GM23338 (cell line): ENCODE results near the gene TMEM92. TPM values are rescaled to one million over a fixed set of nuclear protein-coding genes. Genes with fewer than 3 reads are reported as not detected.

Experiments used
- ATAC-seq: fragments of 200-7000 bp; cut with Tn5 transposase; 3 replicates; pipeline ENCODE4 v1.9.1; 2020
- DNase-seq: peaks from one replicate; pipeline ENCODE4 v3.0.0-alpha.2; 2015; ENCODE audit warnings: low spot score
- H2AFZ ChIP-seq: fragments of 200-600 bp; sonication (generic); 2 replicates; pipeline ENCODE4 v1.8.0; 2016; ENCODE audit warnings: antibody characterized with exemption, mild to moderate bottlenecking, moderate library complexity
- H3F3A ChIP-seq: fragments of 200-600 bp; sonication (generic); replicated peaks from 2 replicates; pipeline ENCODE4 v1.8.0; 2017; ENCODE audit warnings: antibody characterized with exemption, mixed run types, low read depth
- H3K27ac ChIP-seq: fragments of 200-600 bp; sonication (generic); 2 replicates; pipeline ENCODE4 v1.6.1; 2016; ENCODE audit warnings: low read depth
- H3K27me3 ChIP-seq: fragments of 200-600 bp; sonication (generic); 2 replicates; pipeline ENCODE4 v1.8.0; 2016; ENCODE audit warnings: mild to moderate bottlenecking, mixed run types, moderate library complexity; ENCODE audit not compliant: insufficient read depth
- H3K36me3 ChIP-seq: fragments of 200-600 bp; sonication (generic); 2 replicates; pipeline ENCODE4 v1.8.0; 2016; ENCODE audit warnings: mild to moderate bottlenecking; ENCODE audit not compliant: insufficient read depth
- H3K4me1 ChIP-seq: fragments of 200-600 bp; sonication (generic); 2 replicates; pipeline ENCODE4 v1.8.0; 2016; ENCODE audit warnings: mild to moderate bottlenecking, moderate library complexity; ENCODE audit not compliant: insufficient read depth
- H3K4me2 ChIP-seq: fragments of 200-600 bp; sonication (generic); 2 replicates; pipeline ENCODE4 v1.7.1; 2017; ENCODE audit warnings: mixed run types
- H3K4me3 ChIP-seq: fragments of 200-600 bp; sonication (generic); 2 replicates; pipeline ENCODE4 v1.6.1; 2016; ENCODE audit warnings: mixed run types
- H3K79me2 ChIP-seq: fragments of 200-600 bp; sonication (generic); replicated peaks from 2 replicates; pipeline ENCODE4 v1.8.0; 2017; ENCODE audit warnings: mild to moderate bottlenecking; ENCODE audit not compliant: insufficient read depth
- H3K9me2 ChIP-seq: fragments of 200-600 bp; sonication (generic); 2 replicates; pipeline ENCODE4 v1.8.0; 2017; ENCODE audit not compliant: insufficient read depth
- H4K20me1 ChIP-seq: fragments of 200-600 bp; sonication (generic); replicated peaks from 2 replicates; pipeline ENCODE4 v1.8.0; 2017; ENCODE audit warnings: mild to moderate bottlenecking; ENCODE audit not compliant: insufficient read depth
- H3K27ac Mint-ChIP-seq: 2 replicates; pipeline ENCODE4 v1.8.0; 2020; ENCODE audit warnings: inconsistent platforms, mild to moderate bottlenecking, moderate library complexity, mixed read lengths
- H3K27me3 Mint-ChIP-seq: 3 replicates; pipeline ENCODE4 v1.8.0; 2022; ENCODE audit warnings: low read depth, mild to moderate bottlenecking, moderate library complexity, mixed read lengths, inconsistent platforms; ENCODE audit not compliant: insufficient read depth, poor library complexity
- H3K36me3 Mint-ChIP-seq: 3 replicates; pipeline ENCODE4 v1.8.0; 2021; ENCODE audit warnings: low read depth, mild to moderate bottlenecking, inconsistent platforms, moderate library complexity, mixed read lengths
- H3K4me1 Mint-ChIP-seq: 3 replicates; pipeline ENCODE4 v1.8.0; 2020; ENCODE audit warnings: mild to moderate bottlenecking, inconsistent platforms, mixed read lengths
- H3K4me3 Mint-ChIP-seq: 3 replicates; pipeline ENCODE4 v1.8.0; 2021; ENCODE audit warnings: moderate library complexity, mild to moderate bottlenecking, inconsistent platforms, mixed read lengths
- H3K9me3 Mint-ChIP-seq: 3 replicates; pipeline ENCODE4 v1.8.0; 2020; ENCODE audit warnings: moderate library complexity, mild to moderate bottlenecking, inconsistent platforms, mixed read lengths
- CREB1 ChIP-seq: fragments of 250-450 bp; sonication (Bioruptor Pico); IDR thresholded peaks from 2 replicates; pipeline ENCODE4 v1.5.0; 2020; ENCODE audit warnings: low read depth, mild to moderate bottlenecking, moderate library complexity
- EZH2 ChIP-seq: fragments of 200-600 bp; sonication (generic); IDR thresholded peaks from one replicate; pipeline ENCODE4 v1.8.0; 2017; ENCODE audit warnings: antibody characterized with exemption, mild to moderate bottlenecking, low read depth; ENCODE audit not compliant: unreplicated experiment
- EZH2phosphoT487 ChIP-seq: fragments of 200-600 bp; sonication (generic); IDR thresholded peaks from one replicate; pipeline ENCODE4 v1.8.1; 2018; ENCODE audit warnings: antibody characterized with exemption; ENCODE audit not compliant: unreplicated experiment
- JUNB ChIP-seq: IDR thresholded peaks from one replicate; pipeline ENCODE4 v1.6.1; 2016; ENCODE audit warnings: antibody characterized with exemption; ENCODE audit not compliant: unreplicated experiment
- NANOG ChIP-seq: IDR thresholded peaks from 2 replicates; pipeline ENCODE4 v1.6.1; 2016; ENCODE audit warnings: antibody characterized with exemption, borderline replicate concordance
- POLR2AphosphoS5 ChIP-seq: IDR thresholded peaks from 2 replicates; pipeline ENCODE4 v1.6.1; 2016; ENCODE audit warnings: antibody characterized with exemption, low read depth
- STAT1 ChIP-seq: IDR thresholded peaks from one replicate; pipeline ENCODE4 v1.6.1; 2016; ENCODE audit warnings: antibody characterized with exemption; ENCODE audit not compliant: unreplicated experiment
- ZNF331 ChIP-seq: fragments of 250-450 bp; sonication (Bioruptor Pico); IDR thresholded peaks from 2 replicates; pipeline ENCODE4 v1.5.0; 2020; ENCODE audit warnings: low read depth, mild to moderate bottlenecking, moderate library complexity
- polyA plus RNA-seq: library from polyadenylated mRNA; unstranded; fragments of >200 nt; fragmentation: Nextera tagmentation; extraction: Ambion mirVana; gene quantifications from 2 replicates; pipeline ENCODE4 v1.2.1, GENCODE V29; 2016
- total RNA-seq: library from RNA; depleted of rRNA; stranded (reverse); fragments of >200 nt; shearing (Covaris generic); gene quantifications from 2 replicates; pipeline ENCODE4 v1.2.3, GENCODE V29; 2014
- TF ChIP-seq, protein P1 (sequence below), 2 experiments: fragments of 200-600 bp in 1 of 2; sonication (generic) in 1 of 2; conservative IDR thresholded peaks; 2 replicates each; pipeline versions ENCODE4 v1.5.1 to v1.6.1; 2016 to 2017; ENCODE audit warnings: antibody characterized with exemption in 2 of 2, low read depth in 2 of 2, mild to moderate bottlenecking in 2 of 2, moderate library complexity in 1 of 2
- TF ChIP-seq, protein P2 (sequence below): IDR thresholded peaks from one replicate; pipeline ENCODE4 v1.6.1; 2018; ENCODE audit warnings: antibody characterized with exemption; ENCODE audit not compliant: unreplicated experiment
- TF ChIP-seq, protein P3 (sequence below): IDR thresholded peaks from 2 replicates; pipeline ENCODE4 v1.6.1; 2016; ENCODE audit warnings: antibody characterized with exemption

Gene TMEM92
- total and polyA plus RNA-seq, 2 experiments from 2014 or later: 9.7 to 18.4 TPM

DNA sequence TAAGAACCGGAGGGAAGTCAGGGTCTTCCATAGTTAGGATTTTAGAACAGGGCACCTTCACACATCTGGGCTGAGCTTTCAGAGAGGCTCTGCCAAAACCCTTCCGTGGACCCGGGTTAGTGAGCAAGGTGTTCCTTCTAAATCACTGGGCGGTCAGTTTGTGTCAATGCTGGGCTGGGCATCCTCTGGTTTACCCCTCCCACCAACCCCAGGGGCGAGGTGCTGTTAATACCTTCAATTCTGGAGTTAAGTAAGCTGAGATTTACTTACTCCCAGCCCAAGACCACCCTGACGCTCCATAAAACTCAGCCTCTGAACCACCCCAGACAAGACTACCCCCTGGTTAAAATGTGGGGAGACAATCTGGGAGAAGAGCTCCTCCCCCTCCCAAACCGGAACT, 1.0 kb downstream of the TMEM92 start:
- H3K27me3 Mint-ChIP-seq: peaks cover 17% of the 10 kb centered on the region
- Histone ChIP-seq H4K20me1 (no peaks in the 10 kb centered on the region), H3K79me2 (0 out of 2 replicates have a peak, but pooled peaks cover 3% of the 10 kb centered on the region), H2AFZ (no peak overlapping the region), H3K27me3 (peaks cover 15% of the 10 kb centered on the region; the same call in 1 of the 2 replicates), H3K36me3 (no peaks in the 10 kb centered on the region), H3K27ac (no peak overlapping the region), H3K9me2 (no peaks in the 10 kb centered on the region), H3K4me3 (peak overlapping the region; percentile 82), H3K4me1 (peaks cover 61% of the 10 kb centered on the region), H3F3A (no peaks in the 10 kb centered on the region), H3K4me2 (peak overlapping the region; percentile 93)
- peak overlapping the region; percentile 74 for H3K4me3 Mint-ChIP-seq
- DNase-seq: no peak
- TF ChIP-seq, protein P1, sequence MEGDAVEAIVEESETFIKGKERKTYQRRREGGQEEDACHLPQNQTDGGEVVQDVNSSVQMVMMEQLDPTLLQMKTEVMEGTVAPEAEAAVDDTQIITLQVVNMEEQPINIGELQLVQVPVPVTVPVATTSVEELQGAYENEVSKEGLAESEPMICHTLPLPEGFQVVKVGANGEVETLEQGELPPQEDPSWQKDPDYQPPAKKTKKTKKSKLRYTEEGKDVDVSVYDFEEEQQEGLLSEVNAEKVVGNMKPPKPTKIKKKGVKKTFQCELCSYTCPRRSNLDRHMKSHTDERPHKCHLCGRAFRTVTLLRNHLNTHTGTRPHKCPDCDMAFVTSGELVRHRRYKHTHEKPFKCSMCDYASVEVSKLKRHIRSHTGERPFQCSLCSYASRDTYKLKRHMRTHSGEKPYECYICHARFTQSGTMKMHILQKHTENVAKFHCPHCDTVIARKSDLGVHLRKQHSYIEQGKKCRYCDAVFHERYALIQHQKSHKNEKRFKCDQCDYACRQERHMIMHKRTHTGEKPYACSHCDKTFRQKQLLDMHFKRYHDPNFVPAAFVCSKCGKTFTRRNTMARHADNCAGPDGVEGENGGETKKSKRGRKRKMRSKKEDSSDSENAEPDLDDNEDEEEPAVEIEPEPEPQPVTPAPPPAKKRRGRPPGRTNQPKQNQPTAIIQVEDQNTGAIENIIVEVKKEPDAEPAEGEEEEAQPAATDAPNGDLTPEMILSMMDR (conservative IDR thresholded peaks at IDR 0.05; ENCODE audit: low read depth in 2 of 2): no peak
- TF ChIP-seq, protein P2, sequence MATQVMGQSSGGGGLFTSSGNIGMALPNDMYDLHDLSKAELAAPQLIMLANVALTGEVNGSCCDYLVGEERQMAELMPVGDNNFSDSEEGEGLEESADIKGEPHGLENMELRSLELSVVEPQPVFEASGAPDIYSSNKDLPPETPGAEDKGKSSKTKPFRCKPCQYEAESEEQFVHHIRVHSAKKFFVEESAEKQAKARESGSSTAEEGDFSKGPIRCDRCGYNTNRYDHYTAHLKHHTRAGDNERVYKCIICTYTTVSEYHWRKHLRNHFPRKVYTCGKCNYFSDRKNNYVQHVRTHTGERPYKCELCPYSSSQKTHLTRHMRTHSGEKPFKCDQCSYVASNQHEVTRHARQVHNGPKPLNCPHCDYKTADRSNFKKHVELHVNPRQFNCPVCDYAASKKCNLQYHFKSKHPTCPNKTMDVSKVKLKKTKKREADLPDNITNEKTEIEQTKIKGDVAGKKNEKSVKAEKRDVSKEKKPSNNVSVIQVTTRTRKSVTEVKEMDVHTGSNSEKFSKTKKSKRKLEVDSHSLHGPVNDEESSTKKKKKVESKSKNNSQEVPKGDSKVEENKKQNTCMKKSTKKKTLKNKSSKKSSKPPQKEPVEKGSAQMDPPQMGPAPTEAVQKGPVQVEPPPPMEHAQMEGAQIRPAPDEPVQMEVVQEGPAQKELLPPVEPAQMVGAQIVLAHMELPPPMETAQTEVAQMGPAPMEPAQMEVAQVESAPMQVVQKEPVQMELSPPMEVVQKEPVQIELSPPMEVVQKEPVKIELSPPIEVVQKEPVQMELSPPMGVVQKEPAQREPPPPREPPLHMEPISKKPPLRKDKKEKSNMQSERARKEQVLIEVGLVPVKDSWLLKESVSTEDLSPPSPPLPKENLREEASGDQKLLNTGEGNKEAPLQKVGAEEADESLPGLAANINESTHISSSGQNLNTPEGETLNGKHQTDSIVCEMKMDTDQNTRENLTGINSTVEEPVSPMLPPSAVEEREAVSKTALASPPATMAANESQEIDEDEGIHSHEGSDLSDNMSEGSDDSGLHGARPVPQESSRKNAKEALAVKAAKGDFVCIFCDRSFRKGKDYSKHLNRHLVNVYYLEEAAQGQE: no peak
- TF ChIP-seq, protein P3, sequence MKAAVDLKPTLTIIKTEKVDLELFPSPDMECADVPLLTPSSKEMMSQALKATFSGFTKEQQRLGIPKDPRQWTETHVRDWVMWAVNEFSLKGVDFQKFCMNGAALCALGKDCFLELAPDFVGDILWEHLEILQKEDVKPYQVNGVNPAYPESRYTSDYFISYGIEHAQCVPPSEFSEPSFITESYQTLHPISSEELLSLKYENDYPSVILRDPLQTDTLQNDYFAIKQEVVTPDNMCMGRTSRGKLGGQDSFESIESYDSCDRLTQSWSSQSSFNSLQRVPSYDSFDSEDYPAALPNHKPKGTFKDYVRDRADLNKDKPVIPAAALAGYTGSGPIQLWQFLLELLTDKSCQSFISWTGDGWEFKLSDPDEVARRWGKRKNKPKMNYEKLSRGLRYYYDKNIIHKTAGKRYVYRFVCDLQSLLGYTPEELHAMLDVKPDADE: no peak
- TF ChIP-seq JUNB: no peak
- no peak for ATAC-seq
- peaks cover 51% of the 10 kb centered on the region for H3K4me1 Mint-ChIP-seq
- no peaks in the 10 kb centered on the region for H3K36me3 Mint-ChIP-seq
- no peaks in the 10 kb centered on the region for H3K9me3 Mint-ChIP-seq
- no peak overlapping the region for H3K27ac Mint-ChIP-seq

DNA sequence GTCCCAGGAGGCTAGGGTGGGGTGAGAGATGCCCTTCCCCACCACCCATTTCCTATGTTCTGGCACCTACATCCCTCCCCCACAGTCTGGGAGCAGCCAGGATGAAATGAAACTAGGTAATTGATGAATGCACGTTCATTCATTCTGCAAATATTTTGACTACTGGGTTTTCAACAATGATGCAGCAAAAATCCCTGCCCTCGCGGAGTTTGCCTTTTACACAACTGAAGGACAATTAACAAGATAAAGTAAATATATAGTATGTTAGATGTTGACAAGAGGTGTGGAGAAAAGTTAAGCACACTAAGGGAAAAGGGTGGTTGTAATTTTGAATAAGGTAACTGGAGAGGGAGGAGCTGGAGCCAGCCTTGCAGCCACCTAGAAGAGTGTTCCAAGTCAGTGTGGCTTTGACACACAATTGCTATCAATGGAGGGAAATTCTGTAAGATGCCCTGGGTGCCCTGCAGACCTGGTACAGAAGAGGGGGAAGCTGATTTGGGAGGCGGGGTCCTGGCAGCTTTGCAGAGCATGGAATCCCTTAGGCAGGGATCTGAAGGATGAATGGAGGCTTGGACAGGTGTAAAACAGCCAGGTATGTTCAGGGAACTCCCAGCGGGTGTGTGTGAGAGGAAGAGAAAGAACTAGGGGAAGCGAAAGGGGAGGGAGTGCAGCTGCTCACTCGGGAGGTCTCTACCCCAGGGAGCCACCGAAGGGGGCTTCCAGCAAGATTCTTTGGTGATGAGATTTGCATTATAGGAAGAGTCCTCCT, 2.5 kb downstream of the TMEM92 start:
- DNase-seq (peak; percentile 45), ATAC-seq (no peak)
- Histone ChIP-seq H4K20me1 (no peaks in the 10 kb centered on the region), H3K4me2 (peak overlapping the region; percentile 70), H2AFZ (no peak overlapping the region), H3K4me3 (peak overlapping the region; percentile 36; the same call in 1 of the 2 replicates), H3K27me3 (peaks cover 10% of the 10 kb centered on the region; the same call in 1 of the 2 replicates), H3K27ac (no peak overlapping the region), H3K79me2 (0 out of 2 replicates have a peak, but pooled peaks cover 3% of the 10 kb centered on the region), H3F3A (no peaks in the 10 kb centered on the region), H3K9me2 (no peaks in the 10 kb centered on the region), H3K4me1 (peaks cover 54% of the 10 kb centered on the region), H3K36me3 (no peaks in the 10 kb centered on the region)
- Mint-ChIP-seq H3K4me1 (peaks cover 46% of the 10 kb centered on the region), H3K36me3 (peaks cover 3% of the 10 kb centered on the region), H3K27me3 (peaks cover 14% of the 10 kb centered on the region), H3K27ac (0 out of 2 replicates have a peak overlapping the region, but pooled peaks have one; percentile 25), H3K9me3 (peaks cover 2% of the 10 kb centered on the region), H3K4me3 (peak overlapping the region; percentile 21; the same call in 2 of the 3 replicates)
- TF ChIP-seq JUNB (no peak), ZNF331 (CRISPR knock-in tag) (no peak), STAT1 (no peak), EZH2 (no peak), POLR2AphosphoS5 (no peak), CREB1 (CRISPR knock-in tag) (no peak), NANOG (no peak), EZH2phosphoT487 (no peak)
- TF ChIP-seq, protein P1 (conservative IDR thresholded peaks at IDR 0.05; ENCODE audit: low read depth in 2 of 2): no peak
- TF ChIP-seq, protein P3: no peak
